D341Med (cell line): ENCODE results near the gene ATG4A.

Experiments used
- DNase-seq: peaks from one replicate; pipeline ENCODE4 v3.0.0; 2012; ENCODE audit warnings: low spot score

The ATG4A gene

DNA sequence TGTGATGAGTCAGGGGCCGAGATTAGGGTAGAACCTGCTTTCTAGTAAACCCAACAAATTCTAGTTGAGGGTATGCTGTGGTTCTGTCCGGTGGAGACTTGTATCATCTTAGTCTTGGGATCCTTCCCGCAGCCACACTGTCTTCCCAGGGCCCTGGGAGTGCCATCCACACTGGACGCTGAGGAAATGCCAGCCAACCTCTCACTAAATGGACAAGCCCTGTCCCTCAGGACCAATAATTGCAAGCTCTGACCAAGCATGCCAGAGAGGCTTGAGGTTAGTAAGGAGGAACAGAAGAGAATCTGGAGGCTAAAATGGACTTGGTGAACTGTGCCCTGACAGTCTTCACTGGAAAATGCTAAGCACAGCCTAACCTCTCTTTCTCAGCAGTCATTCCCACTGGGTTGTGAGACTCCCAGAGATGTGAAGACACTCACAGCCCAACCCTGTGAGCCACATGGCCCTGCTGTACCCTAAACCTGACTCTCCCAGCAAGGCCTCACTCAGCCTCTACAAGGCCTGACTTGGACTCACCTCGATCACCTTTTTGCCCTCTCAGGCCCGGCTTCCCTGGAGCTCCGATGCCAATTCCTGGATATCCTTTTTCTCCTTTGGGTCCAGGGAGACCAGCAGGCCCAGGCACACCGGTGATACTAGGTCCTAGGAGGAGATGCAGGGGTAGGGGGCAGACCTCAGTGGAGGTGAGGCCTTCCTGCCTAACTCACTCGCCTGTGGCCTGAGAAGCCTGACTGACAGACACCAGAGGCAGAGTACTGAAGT lies 77.6 kb downstream of the ATG4A start:
- no peak for DNase-seq

DNA sequence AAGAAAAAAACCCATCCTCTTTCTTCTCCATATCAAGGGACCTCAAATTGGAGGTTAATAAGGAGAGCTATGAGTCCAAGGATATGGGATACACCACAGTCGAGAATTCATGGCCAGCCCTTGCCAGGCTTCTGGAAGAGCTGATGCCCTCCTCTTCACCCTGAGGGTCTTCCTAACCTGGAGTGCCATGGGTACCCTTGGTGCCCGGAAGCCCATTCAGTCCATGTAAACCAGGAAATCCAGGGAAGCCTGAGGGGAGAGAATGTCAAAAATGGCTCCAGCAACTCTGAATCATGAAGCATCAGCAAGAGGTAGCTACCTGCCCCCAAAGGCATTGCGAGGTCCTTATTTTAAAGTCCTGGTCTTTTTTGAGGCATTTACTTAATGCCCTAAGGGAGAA lies 78.2 kb downstream of the ATG4A start:
- DNase-seq, result no peak

DNA sequence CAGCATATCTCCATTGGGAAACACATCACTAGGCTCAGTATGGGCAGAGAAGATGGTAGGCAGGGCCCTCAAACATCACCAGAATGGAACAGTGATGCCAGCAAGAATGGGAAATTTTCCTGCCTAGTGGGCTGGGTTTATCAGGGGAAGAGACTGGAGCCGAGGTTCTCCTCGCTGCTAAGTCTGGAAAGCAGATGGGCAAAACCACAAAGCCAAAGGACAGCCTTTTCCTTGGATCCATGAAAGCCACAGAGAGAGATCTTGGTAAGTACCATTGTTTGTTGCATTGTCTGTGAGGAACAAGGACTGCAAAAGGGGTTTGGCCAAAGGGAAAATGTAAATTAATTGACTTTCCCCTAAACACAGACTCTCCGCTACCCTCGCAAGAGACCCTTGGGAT lies 80.1 kb downstream of the ATG4A start:
- DNase-seq, result no peak

DNA sequence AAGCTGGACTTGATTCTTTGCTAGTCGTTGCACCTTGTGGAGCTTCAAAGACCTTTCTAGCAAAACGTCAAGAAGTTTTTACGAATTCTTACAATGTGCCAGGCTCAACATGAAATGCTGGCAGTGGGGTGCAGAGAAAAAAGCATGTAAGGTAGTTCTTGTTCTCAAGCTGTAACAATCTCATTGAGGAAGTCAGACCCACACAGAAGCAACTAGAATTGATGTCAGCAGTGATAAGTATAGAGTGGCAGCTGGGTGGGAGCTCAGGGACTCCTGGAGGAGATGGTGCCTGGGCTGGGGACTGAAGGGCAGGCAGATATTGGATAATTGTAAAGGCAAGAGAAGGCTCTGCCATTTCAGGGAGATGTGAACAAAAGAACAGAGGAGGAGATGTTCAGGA lies 82.3 kb downstream of the ATG4A start:
- DNase-seq, result no peak

DNA sequence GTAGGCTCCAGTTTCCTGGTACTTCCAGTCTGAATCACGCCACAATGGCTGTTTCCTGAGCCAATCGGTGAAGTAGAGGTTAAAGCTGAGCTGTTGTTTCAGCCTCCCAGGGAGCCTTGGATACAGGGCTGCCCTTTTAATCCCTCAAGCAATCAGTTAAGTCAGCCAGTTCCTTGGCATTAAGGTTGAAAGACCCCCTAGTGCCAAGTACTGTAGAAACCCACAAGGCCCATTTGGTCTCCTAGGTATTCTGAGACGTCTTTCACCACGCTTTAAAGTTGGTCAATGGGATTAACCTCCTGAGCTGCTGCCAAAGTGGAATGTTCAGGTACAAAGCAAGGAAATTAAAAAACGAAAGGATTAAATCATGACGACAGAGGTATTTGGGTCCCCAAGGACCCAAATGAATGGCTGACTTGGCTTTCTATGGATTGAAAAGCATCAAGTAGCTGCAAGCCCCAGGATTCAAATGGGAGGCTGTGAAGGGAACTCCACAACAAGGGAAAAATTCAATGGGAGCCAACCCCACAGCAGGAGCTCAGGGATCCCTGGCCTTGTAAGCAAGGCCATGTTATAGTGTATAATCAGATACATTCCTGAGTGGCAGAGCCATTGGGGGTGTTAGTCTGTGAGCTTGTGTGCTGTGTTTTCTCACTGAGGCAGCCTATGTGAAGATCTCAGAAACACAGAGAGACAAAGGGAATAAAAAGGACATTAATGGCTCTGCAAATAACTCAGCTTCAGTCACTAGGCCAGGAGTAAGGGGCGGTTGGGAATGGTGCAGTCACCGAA lies 86.0 kb downstream of the ATG4A start:
- DNase-seq, result no peak

DNA sequence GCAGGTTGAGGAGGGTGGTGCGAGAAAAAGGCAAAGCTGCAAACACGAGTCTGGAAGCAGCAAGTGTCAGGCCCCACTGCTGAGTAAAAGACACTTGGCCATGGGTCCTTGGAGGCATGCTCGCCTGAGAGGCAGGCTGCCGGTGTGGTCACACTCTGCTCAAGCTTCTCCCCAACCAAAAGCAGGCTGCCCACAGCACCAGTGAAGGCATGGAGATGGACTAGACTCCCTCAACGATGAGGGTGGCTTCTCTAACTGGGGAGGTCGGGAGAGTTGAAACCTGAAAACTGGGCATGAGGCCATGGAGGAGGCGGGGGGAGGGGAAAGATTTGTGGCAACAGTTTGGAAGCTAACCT lies 86.5 kb downstream of the ATG4A start:
- DNase-seq, result no peak

DNA sequence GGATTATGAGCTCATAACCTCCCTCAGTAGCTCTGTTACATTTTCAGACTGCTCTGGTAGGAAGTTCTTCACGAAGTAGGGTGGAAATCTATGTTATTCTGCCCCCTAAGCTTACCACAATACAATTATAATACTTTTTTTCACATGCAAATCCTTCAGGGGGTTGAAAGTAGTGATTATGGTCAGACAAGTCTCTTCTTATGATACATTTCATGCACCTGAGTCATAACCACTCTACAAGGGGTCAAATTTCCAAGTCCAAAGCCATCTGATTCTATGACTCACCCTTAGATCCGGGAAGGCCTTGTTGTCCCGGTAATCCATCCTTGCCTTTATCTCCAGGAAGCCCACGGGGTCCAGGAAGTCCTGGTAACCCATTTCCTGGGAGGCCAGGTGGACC lies 95.2 kb downstream of the ATG4A start:
- DNase-seq, result no peak

DNA sequence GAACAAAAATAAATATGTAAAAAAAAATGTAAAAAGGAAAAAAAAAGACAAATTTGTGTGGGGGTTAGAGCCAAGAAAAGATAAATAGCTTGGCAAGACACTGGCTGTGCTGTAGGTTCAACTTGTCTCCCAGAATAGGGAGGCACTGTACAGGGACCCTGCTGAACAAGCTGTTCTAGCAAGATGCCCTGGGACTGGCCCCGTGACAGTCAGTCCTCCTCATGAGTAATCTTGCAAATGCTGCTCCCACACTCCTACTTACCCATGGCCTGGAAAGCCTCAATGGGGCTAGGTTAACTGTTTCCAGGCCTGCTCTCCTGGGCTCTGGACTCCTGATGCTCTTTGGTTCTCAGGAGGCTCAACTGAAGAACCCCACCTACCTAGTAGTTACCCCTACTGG lies 106.8 kb downstream of the ATG4A start:
- DNase-seq, result no peak

DNA sequence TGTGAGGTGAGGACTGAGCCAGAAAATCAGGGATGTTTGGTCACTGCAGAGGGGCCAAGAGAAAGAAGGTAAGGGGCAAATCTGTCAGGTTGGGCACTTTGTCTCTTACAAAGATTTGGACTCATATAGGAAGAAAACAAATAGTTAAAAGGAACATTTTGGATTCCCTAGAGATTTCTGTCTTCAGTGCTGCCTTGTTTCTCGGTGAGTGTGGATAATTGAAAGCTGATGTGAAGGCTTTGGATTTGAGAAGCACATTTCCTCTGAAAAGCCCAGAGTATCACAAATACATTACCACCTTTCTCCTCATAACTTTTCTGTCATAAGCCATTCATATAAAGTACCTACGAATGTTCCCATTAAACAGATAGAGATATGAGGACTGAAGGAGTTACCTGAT lies 107.5 kb downstream of the ATG4A start:
- no peak for DNase-seq

DNA sequence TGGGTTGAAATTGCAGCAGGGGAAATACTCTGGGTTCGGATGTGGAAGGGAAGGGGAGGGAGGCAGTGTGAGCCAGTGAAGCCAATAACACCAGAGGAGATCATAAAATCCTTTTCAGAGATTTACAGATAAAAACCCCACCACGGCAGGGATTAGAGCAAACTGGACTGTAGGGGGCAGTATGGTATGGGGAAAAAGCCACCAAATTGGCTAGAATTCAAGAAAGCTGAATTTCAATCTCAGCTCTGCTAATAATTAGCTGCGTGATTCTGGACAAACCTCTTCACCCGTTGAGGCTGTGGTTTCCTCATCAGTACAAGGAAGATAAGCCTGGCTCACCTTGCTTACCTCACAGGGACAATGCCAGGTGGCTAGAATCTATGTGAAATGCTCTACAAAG lies 108.1 kb downstream of the ATG4A start:
- DNase-seq, result peak; percentile 43

DNA sequence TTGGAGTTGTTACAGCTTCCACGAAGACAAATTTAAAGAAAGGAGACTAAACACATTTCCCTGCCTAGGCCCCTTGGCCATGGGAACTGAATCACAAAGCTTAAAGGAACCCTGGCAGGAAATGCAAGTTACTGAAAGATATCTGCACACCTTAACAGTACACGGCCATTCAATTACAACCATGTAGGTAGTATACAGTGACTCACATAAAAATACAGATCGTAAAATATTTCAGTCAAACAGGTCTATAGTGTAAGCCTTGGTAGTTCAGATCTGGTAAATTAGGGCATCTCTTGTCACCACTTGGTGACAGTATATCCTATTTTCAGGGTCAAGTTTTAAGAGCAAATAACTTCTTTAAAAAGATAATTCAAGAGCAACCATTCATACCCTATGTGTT lies 112.0 kb downstream of the ATG4A start:
- no peak for DNase-seq
